ENCODE data around the gene KRT81.

- TF ChIP-seq CTCF (conservative IDR thresholded peaks at IDR 0.05): no peak
- TF ChIP-seq ZFX (IDR thresholded peaks at IDR 0.05): no peak
These were observed 2.6 kb upstream of the KRT81 start for GRCh38 chr12:52293926-52294325.

All from C4-2B (cell line).